Loucy (cell line): ENCODE data around the gene NLGN2.
A peak's percentile ranks its signal among the peaks of the same experiment; 100 is the strongest.

Source experiments
- H2AFZ ChIP-seq: fragments of 200-600 bp; sonication (generic); 2 replicates; pipeline ENCODE4 v1.6.0; 2016; ENCODE audit warnings: antibody characterized with exemption, mild to moderate bottlenecking, low read length, moderate library complexity
- H3F3A ChIP-seq: fragments of 200-600 bp; 2 replicates; pipeline ENCODE4 v1.6.0; 2016; ENCODE audit warnings: antibody characterized with exemption, low read depth, mild to moderate bottlenecking
- H3K27me3 ChIP-seq: fragments of 200-600 bp; sonication (generic); 2 replicates; pipeline ENCODE4 v1.6.1; 2014; ENCODE audit warnings: low read length, mild to moderate bottlenecking; ENCODE audit not compliant: insufficient read depth, poor library complexity, severe bottlenecking
- H3K36me3 ChIP-seq: fragments of 200-600 bp; sonication (generic); 2 replicates; pipeline ENCODE4 v1.6.1; 2016; ENCODE audit warnings: low read length; ENCODE audit not compliant: insufficient read depth
- H3K4me1 ChIP-seq: fragments of 200-600 bp; sonication (generic); 2 replicates; pipeline ENCODE4 v1.5.1; 2014; ENCODE audit warnings: low read length, mild to moderate bottlenecking; ENCODE audit not compliant: insufficient read depth, poor library complexity, severe bottlenecking
- H3K4me2 ChIP-seq: fragments of 200-600 bp; sonication (generic); 2 replicates; pipeline ENCODE4 v1.6.0; 2014; ENCODE audit warnings: antibody characterized with exemption, low read length, low read depth, mild to moderate bottlenecking; ENCODE audit not compliant: poor library complexity, severe bottlenecking
- H3K4me3 ChIP-seq: fragments of 200-600 bp; sonication (generic); 2 replicates; pipeline ENCODE4 v1.5.1; 2014; ENCODE audit warnings: low read length, mild to moderate bottlenecking, mixed read lengths; ENCODE audit not compliant: poor library complexity, severe bottlenecking
- H3K79me2 ChIP-seq: fragments of 200-600 bp; sonication (generic); 2 replicates; pipeline ENCODE4 v1.6.1; 2014; ENCODE audit warnings: low read length; ENCODE audit not compliant: insufficient read depth
- H3K9ac ChIP-seq: fragments of 200-600 bp; sonication (generic); 2 replicates; pipeline ENCODE4 v1.6.0; 2014; ENCODE audit warnings: mild to moderate bottlenecking, low read depth, low read length, moderate library complexity; ENCODE audit not compliant: poor library complexity, severe bottlenecking
- H3K9me2 ChIP-seq: fragments of 200-600 bp; sonication (generic); replicated peaks from 2 replicates; pipeline ENCODE4 v1.6.1; 2016; ENCODE audit warnings: low read depth, low read length, mixed read lengths
- H3K9me3 ChIP-seq: fragments of 200-600 bp; sonication (generic); 2 replicates; pipeline ENCODE4 v1.6.1; 2014; ENCODE audit warnings: mild to moderate bottlenecking, antibody characterized with exemption, low read length, low read depth; ENCODE audit not compliant: insufficient read depth
- H4K20me1 ChIP-seq: fragments of 200-600 bp; sonication (generic); 2 replicates; pipeline ENCODE4 v1.6.0; 2014; ENCODE audit warnings: antibody characterized with exemption, low read length, mild to moderate bottlenecking; ENCODE audit not compliant: insufficient read depth, poor library complexity, severe bottlenecking
- CTCF ChIP-seq: fragments of 200-600 bp; sonication (generic); conservative IDR thresholded peaks from 2 replicates; pipeline ENCODE4 v1.5.1; 2014; ENCODE audit warnings: mild to moderate bottlenecking, antibody characterized with exemption, low read length
- EZH2phosphoT487 ChIP-seq: fragments of 200-600 bp; IDR thresholded peaks from 2 replicates; pipeline ENCODE4 v1.6.1; 2018; ENCODE audit warnings: antibody characterized with exemption, mild to moderate bottlenecking, moderate library complexity, borderline replicate concordance

The NLGN2 gene

GRCh38 chr17:7441266-7441665 is 33.6 kb downstream of the NLGN2 start:
- H2AFZ ChIP-seq: no peak overlapping the region
- no peaks in the 10 kb centered on the region for H3K36me3 ChIP-seq
- no peaks in the 10 kb centered on the region; the same call in 1 of the 2 replicates for H3F3A ChIP-seq
- peaks cover 32% of the 10 kb centered on the region for H3K4me1 ChIP-seq
- peaks cover 9% of the 10 kb centered on the region for H4K20me1 ChIP-seq
- H3K9me2 ChIP-seq: no peaks in the 10 kb centered on the region
- no peaks in the 10 kb centered on the region for H3K9me3 ChIP-seq
- peak overlapping the region; percentile 94 for H3K4me3 ChIP-seq
- H3K27me3 ChIP-seq: no peaks in the 10 kb centered on the region
- H3K9ac ChIP-seq: peak overlapping the region; percentile 90
- peak overlapping the region; percentile 85 for H3K4me2 ChIP-seq
- TF ChIP-seq CTCF (no peak), EZH2phosphoT487 (no peak)
- H3K79me2 ChIP-seq: peaks cover 37% of the 10 kb centered on the region; the same call in 1 of the 2 replicates

GRCh38 chr17:7442142-7442541 is 34.5 kb downstream of the NLGN2 start:
- H3K79me2 ChIP-seq: peaks cover 28% of the 10 kb centered on the region; the same call in 1 of the 2 replicates
- peaks cover 30% of the 10 kb centered on the region for H3K4me1 ChIP-seq
- no peaks in the 10 kb centered on the region; the same call in 1 of the 2 replicates for H3F3A ChIP-seq
- no peaks in the 10 kb centered on the region for H3K9me2 ChIP-seq
- no peaks in the 10 kb centered on the region for H3K27me3 ChIP-seq
- no peaks in the 10 kb centered on the region for H3K9me3 ChIP-seq
- H3K9ac ChIP-seq: no peak overlapping the region
- H3K4me2 ChIP-seq: no peak overlapping the region
- H2AFZ ChIP-seq: no peak overlapping the region
- no peak for TF ChIP-seq EZH2phosphoT487
- no peak for TF ChIP-seq CTCF
- H3K4me3 ChIP-seq: no peak overlapping the region
- no peaks in the 10 kb centered on the region for H3K36me3 ChIP-seq
- peaks cover 9% of the 10 kb centered on the region for H4K20me1 ChIP-seq

GRCh38 chr17:7443499-7444485 is 36.1 kb downstream of the NLGN2 start:
- no peaks in the 10 kb centered on the region for H4K20me1 ChIP-seq
- peaks cover 12% of the 10 kb centered on the region; the same call in 1 of the 2 replicates for H3K79me2 ChIP-seq
- peak overlapping the region; percentile 69 for H3K4me2 ChIP-seq
- H3F3A ChIP-seq: no peaks in the 10 kb centered on the region
- H3K9me2 ChIP-seq: no peaks in the 10 kb centered on the region
- no peak overlapping the region for H3K4me3 ChIP-seq
- TF ChIP-seq EZH2phosphoT487: no peak
- TF ChIP-seq CTCF: no peak
- peak overlapping the region; percentile 60 for H3K9ac ChIP-seq
- no peaks in the 10 kb centered on the region for H3K9me3 ChIP-seq
- H3K4me1 ChIP-seq: peaks cover 17% of the 10 kb centered on the region
- no peaks in the 10 kb centered on the region for H3K27me3 ChIP-seq
- H3K36me3 ChIP-seq: no peaks in the 10 kb centered on the region
- no peak overlapping the region for H2AFZ ChIP-seq
